Astrocyte (in vitro differentiated cells and primary cell): ENCODE data around the gene CNKSR3. TPM values are rescaled to one million over a fixed set of nuclear protein-coding genes. Genes with fewer than 3 reads are reported as not detected.

Experiments
- DNase-seq: peaks from one replicate; pipeline ENCODE4 v3.0.0-alpha.2; 2010; ENCODE audit warnings: low read depth
- FAIRE-seq: peaks from 2 replicates; lab custom pipeline; 2011; peaks lifted over from hg19 to GRCh38; lab: Jason Lieb, UNC
- H2AFZ ChIP-seq: 2 replicates; pipeline ENCODE4 v1.6.0; 2012; ENCODE audit warnings: low read depth, low read length, inconsistent platforms
- H3K27ac ChIP-seq: 2 replicates; pipeline ENCODE4 v1.5.1; 2011; ENCODE audit warnings: low read depth, low read length, inconsistent platforms
- H3K27me3 ChIP-seq: 2 replicates; pipeline ENCODE4 v1.6.0; 2011; ENCODE audit warnings: low read length, inconsistent platforms; ENCODE audit not compliant: insufficient read depth
- H3K36me3 ChIP-seq: 2 replicates; pipeline ENCODE4 v1.5.1; 2011; ENCODE audit warnings: low read length, inconsistent platforms; ENCODE audit not compliant: insufficient read depth
- H3K4me1 ChIP-seq: 2 replicates; pipeline ENCODE4 v1.5.1; 2011; ENCODE audit warnings: low read length, inconsistent platforms; ENCODE audit not compliant: insufficient read depth
- H3K4me2 ChIP-seq: 2 replicates; pipeline ENCODE4 v1.6.0; 2012; ENCODE audit warnings: low read length, inconsistent platforms
- H3K4me3 ChIP-seq: 2 replicates; pipeline ENCODE4 v1.5.1; 2011; ENCODE audit warnings: low read depth, mild to moderate bottlenecking, low read length, inconsistent platforms; ENCODE audit not compliant: insufficient read depth
- H3K79me2 ChIP-seq: 2 replicates; pipeline ENCODE4 v1.6.0; 2012; ENCODE audit warnings: mild to moderate bottlenecking, low read length, inconsistent platforms; ENCODE audit not compliant: insufficient read depth
- H3K9ac ChIP-seq: 2 replicates; pipeline ENCODE4 v1.6.0; 2012; ENCODE audit warnings: mild to moderate bottlenecking, low read length, inconsistent platforms
- H3K9me3 ChIP-seq: 2 replicates; pipeline ENCODE4 v1.5.1; 2012; ENCODE audit warnings: low read depth, mild to moderate bottlenecking, low read length, inconsistent platforms; ENCODE audit not compliant: insufficient read depth
- H4K20me1 ChIP-seq: 2 replicates; pipeline ENCODE4 v1.6.0; 2012; ENCODE audit warnings: low read length, inconsistent platforms; ENCODE audit not compliant: insufficient read depth
- H3K27ac Mint-ChIP-seq: one replicate; pipeline ENCODE4 v1.8.0; 2021; ENCODE audit warnings: mild to moderate bottlenecking, mixed read lengths; ENCODE audit not compliant: unreplicated experiment
- H3K27me3 Mint-ChIP-seq: one replicate; pipeline ENCODE4 v1.8.0; 2021; ENCODE audit warnings: low read depth, mixed read lengths; ENCODE audit not compliant: unreplicated experiment
- H3K36me3 Mint-ChIP-seq: one replicate; pipeline ENCODE4 v1.8.0; 2021; ENCODE audit warnings: low read depth, mixed read lengths; ENCODE audit not compliant: unreplicated experiment
- H3K4me1 Mint-ChIP-seq: one replicate; pipeline ENCODE4 v1.8.0; 2021; ENCODE audit warnings: low read depth, mixed read lengths; ENCODE audit not compliant: unreplicated experiment
- H3K4me3 Mint-ChIP-seq: one replicate; pipeline ENCODE4 v1.8.0; 2021; ENCODE audit warnings: mild to moderate bottlenecking, moderate library complexity, mixed read lengths; ENCODE audit not compliant: unreplicated experiment
- H3K9me3 Mint-ChIP-seq: one replicate; pipeline ENCODE4 v1.8.0; 2021; ENCODE audit warnings: mild to moderate bottlenecking, mixed read lengths; ENCODE audit not compliant: unreplicated experiment
- CTCF ChIP-seq: IDR thresholded peaks from 2 replicates; pipeline ENCODE4 v1.5.1; 2011; ENCODE audit warnings: low read depth, mild to moderate bottlenecking, inconsistent platforms, low read length, moderate library complexity; ENCODE audit not compliant: insufficient read depth
- EZH2 ChIP-seq: IDR thresholded peaks from 2 replicates; pipeline ENCODE4 v1.6.1; 2012; ENCODE audit warnings: mild to moderate bottlenecking, low read length, inconsistent platforms; ENCODE audit not compliant: insufficient read depth
- total RNA-seq: library from RNA; stranded (reverse); gene quantifications from 2 replicates; pipeline ENCODE4 v1.2.1, GENCODE V29; 2021

CNKSR3 gene
- total RNA-seq, 1 donor from 2014 or later = 11.1 TPM

- Mint-ChIP-seq H3K36me3 (peaks cover 11% of the 10 kb centered on the region), H3K4me1 (peaks cover 32% of the 10 kb centered on the region), H3K9me3 (no peaks in the 10 kb centered on the region), H3K27ac (peak overlapping the region; percentile 22), H3K4me3 (no peak overlapping the region), H3K27me3 (no peaks in the 10 kb centered on the region)
- no peaks in the 10 kb centered on the region for H4K20me1 ChIP-seq
- no peaks in the 10 kb centered on the region for H3K36me3 ChIP-seq
- H2AFZ ChIP-seq = no peak overlapping the region
- peak overlapping the region; percentile 34 for H3K27ac ChIP-seq
- no peaks in the 10 kb centered on the region for H3K27me3 ChIP-seq
- H3K79me2 ChIP-seq = no peaks in the 10 kb centered on the region
- H3K4me3 ChIP-seq = no peak overlapping the region
- FAIRE-seq = no peak
- no peak for TF ChIP-seq CTCF
- no peak for TF ChIP-seq EZH2
- H3K4me1 ChIP-seq = peaks cover 28% of the 10 kb centered on the region
- H3K9me3 ChIP-seq = no peaks in the 10 kb centered on the region
- no peak overlapping the region for H3K9ac ChIP-seq
- peak; percentile 44 for DNase-seq
- H3K4me2 ChIP-seq = peak overlapping the region; percentile 14
Observed at GRCh38 chr6:154412106-154412820, 98.2 kb downstream of the CNKSR3 start.

GRCh38 chr6:154411076-154411475, 99.4 kb downstream of the CNKSR3 start:
- peak overlapping the region; percentile 63 for H3K9ac ChIP-seq
- no peak overlapping the region for H3K4me3 Mint-ChIP-seq

More at GRCh38 chr6:154411076-154411475, 99.4 kb downstream of the CNKSR3 start:
- DNase-seq (peak; percentile 32), FAIRE-seq (no peak)
- TF ChIP-seq EZH2 (no peak), CTCF (no peak)
- H3K4me1 Mint-ChIP-seq = peaks cover 32% of the 10 kb centered on the region
- H3K27me3 ChIP-seq = no peaks in the 10 kb centered on the region
- no peaks in the 10 kb centered on the region for H3K9me3 ChIP-seq
- no peaks in the 10 kb centered on the region for H3K27me3 Mint-ChIP-seq
- peak overlapping the region; percentile 77 for H3K4me2 ChIP-seq
- peak overlapping the region; percentile 13 for H2AFZ ChIP-seq
- peaks cover 10% of the 10 kb centered on the region for H3K36me3 Mint-ChIP-seq
- no peaks in the 10 kb centered on the region for H3K36me3 ChIP-seq
- H3K79me2 ChIP-seq = no peaks in the 10 kb centered on the region
- H4K20me1 ChIP-seq = no peaks in the 10 kb centered on the region
- H3K4me1 ChIP-seq = peaks cover 28% of the 10 kb centered on the region
- H3K9me3 Mint-ChIP-seq = no peaks in the 10 kb centered on the region
- H3K27ac Mint-ChIP-seq = peak overlapping the region; percentile 99
- no peak overlapping the region for H3K4me3 ChIP-seq
- peak overlapping the region; percentile 97 for H3K27ac ChIP-seq
